WTC11 (cell line): ENCODE results near the gene OR2V2. TPM values are rescaled to one million over a fixed set of nuclear protein-coding genes. Genes with fewer than 3 reads are reported as not detected.

ENCODE experiments used
- ATAC-seq: fragments of 200-7000 bp; cut with Tn5 transposase; 2 replicates; pipeline ENCODE4 v1.10.0; 2021; ENCODE audit warnings: mild to moderate bottlenecking, moderate library complexity
- CTCF ChIA-PET: fragments of 300-600 bp; sonication (Branson Sonifier 250); formaldehyde crosslinking; loops from one replicate; lab custom pipeline; 2021; ENCODE audit warnings: antibody characterized with exemption; lab: Charles Lee
- POLR2A ChIA-PET: fragments of 350-600 bp; sonication (Branson Sonifier 250); formaldehyde crosslinking; loops from one replicate; lab custom pipeline; 2021; ENCODE audit warnings: antibody characterized with exemption; lab: Charles Lee
- DNase-seq: peaks from one replicate; pipeline ENCODE4 v3.0.0; 2021; ENCODE audit warnings: low spot score
- H3K27ac Mint-ChIP-seq: 2 replicates; pipeline ENCODE4 v1.8.0; 2021; ENCODE audit warnings: mixed read lengths
- H3K27me3 Mint-ChIP-seq: 2 replicates; pipeline ENCODE4 v1.8.0; 2021; ENCODE audit warnings: low read depth, mild to moderate bottlenecking, moderate library complexity, mixed read lengths
- H3K36me3 Mint-ChIP-seq: 2 replicates; pipeline ENCODE4 v1.8.0; 2021; ENCODE audit warnings: mixed read lengths
- H3K4me1 Mint-ChIP-seq: 2 replicates; pipeline ENCODE4 v1.8.0; 2022; ENCODE audit warnings: mixed read lengths
- H3K4me3 Mint-ChIP-seq: 2 replicates; pipeline ENCODE4 v1.8.0; 2021; ENCODE audit warnings: mild to moderate bottlenecking, moderate library complexity, mixed read lengths
- H3K9me3 Mint-ChIP-seq: 2 replicates; pipeline ENCODE4 v1.8.0; 2021; ENCODE audit warnings: mixed read lengths
- ELF4 ChIP-seq: sonication (generic); formaldehyde crosslinking; IDR thresholded peaks from 2 replicates; pipeline ENCODE4 v1.8.1; 2022; ENCODE audit warnings: low read depth, mild to moderate bottlenecking, moderate library complexity, missing genetic modification reagents
- ESRRA ChIP-seq: sonication (generic); formaldehyde crosslinking; IDR thresholded peaks from 2 replicates; pipeline ENCODE4 v1.8.1; 2022; ENCODE audit warnings: mild to moderate bottlenecking, missing genetic modification reagents, borderline replicate concordance
- FOXP1 ChIP-seq: sonication (generic); formaldehyde crosslinking; IDR thresholded peaks from 2 replicates; pipeline ENCODE4 v1.8.0; 2022; ENCODE audit warnings: missing genetic modification reagents, mild to moderate bottlenecking, moderate library complexity, borderline replicate concordance
- GABPB1 ChIP-seq: sonication (generic); formaldehyde crosslinking; IDR thresholded peaks from 2 replicates; pipeline ENCODE4 v1.8.1; 2023; ENCODE audit warnings: mild to moderate bottlenecking, missing genetic modification reagents
- IRF2 ChIP-seq: sonication (generic); formaldehyde crosslinking; IDR thresholded peaks from 2 replicates; pipeline ENCODE4 v1.8.0; 2022; ENCODE audit warnings: low read depth, missing genetic modification reagents, borderline replicate concordance
- NR3C1 ChIP-seq: sonication (generic); formaldehyde crosslinking; conservative IDR thresholded peaks from 2 replicates; pipeline ENCODE4 v1.8.1; 2023; ENCODE audit warnings: low read depth, mild to moderate bottlenecking, missing genetic modification reagents
- SMAD3 ChIP-seq: sonication (generic); formaldehyde crosslinking; IDR thresholded peaks from 2 replicates; pipeline ENCODE4 v1.8.0; 2022; ENCODE audit warnings: missing genetic modification reagents, mild to moderate bottlenecking, borderline replicate concordance
- SOX15 ChIP-seq: fragments of 250-450 bp; sonication (Bioruptor Pico); IDR thresholded peaks from 2 replicates; pipeline ENCODE4 v1.9.0; 2021; ENCODE audit warnings: mild to moderate bottlenecking
- TEAD4 ChIP-seq: sonication (generic); formaldehyde crosslinking; IDR thresholded peaks from 2 replicates; pipeline ENCODE4 v1.8.0; 2022; ENCODE audit warnings: mild to moderate bottlenecking, missing genetic modification reagents
- TP53 ChIP-seq: sonication (generic); formaldehyde crosslinking; IDR thresholded peaks from 2 replicates; pipeline ENCODE4 v1.8.1; 2023; ENCODE audit warnings: mild to moderate bottlenecking, missing genetic modification reagents
- ZBTB21 ChIP-seq: sonication (generic); formaldehyde crosslinking; IDR thresholded peaks from 2 replicates; pipeline ENCODE4 v1.8.1; 2023; ENCODE audit warnings: mild to moderate bottlenecking, missing genetic modification reagents, borderline replicate concordance
- ZNF232 ChIP-seq: sonication (generic); formaldehyde crosslinking; IDR thresholded peaks from 2 replicates; pipeline ENCODE4 v1.8.0; 2022; ENCODE audit warnings: mild to moderate bottlenecking, missing genetic modification reagents
- ZNF263 ChIP-seq: sonication (generic); formaldehyde crosslinking; IDR thresholded peaks from 2 replicates; pipeline ENCODE4 v1.8.1; 2022; ENCODE audit warnings: low read depth, mild to moderate bottlenecking, moderate library complexity, missing genetic modification reagents
- ZNF317 ChIP-seq: sonication (generic); formaldehyde crosslinking; IDR thresholded peaks from 2 replicates; pipeline ENCODE4 v1.8.1; 2023; ENCODE audit warnings: low read depth, mild to moderate bottlenecking, moderate library complexity, missing genetic modification reagents, borderline replicate concordance
- ZNF423 ChIP-seq: fragments of 250-450 bp; sonication (Bioruptor Pico); IDR thresholded peaks from 2 replicates; pipeline ENCODE4 v2.1.2; 2022; ENCODE audit warnings: mild to moderate bottlenecking, moderate library complexity
- total RNA-seq: library from RNA; stranded (reverse); gene quantifications from 3 replicates; pipeline ENCODE4 v1.2.3, GENCODE V29; 2021
- TF ChIP-seq, protein P1 (sequence below): fragments of 250-450 bp; sonication (Bioruptor Pico); IDR thresholded peaks from 2 replicates; pipeline ENCODE4 v1.9.0; 2021; ENCODE audit warnings: mild to moderate bottlenecking
- TF ChIP-seq, protein P2 (sequence below): fragments of 250-450 bp; sonication (Bioruptor Pico); IDR thresholded peaks from 2 replicates; pipeline ENCODE4 v2.1.2; 2022; ENCODE audit warnings: mild to moderate bottlenecking, moderate library complexity
- TF ChIP-seq, protein P3 (sequence below): sonication (generic); formaldehyde crosslinking; conservative IDR thresholded peaks from 2 replicates; pipeline ENCODE4 v1.8.1; 2022; ENCODE audit warnings: mild to moderate bottlenecking, missing genetic modification reagents
- TF ChIP-seq, protein P4 (sequence below): sonication (generic); formaldehyde crosslinking; IDR thresholded peaks from 2 replicates; pipeline ENCODE4 v1.8.0; 2023; ENCODE audit warnings: missing genetic modification reagents
- TF ChIP-seq, protein P5 (sequence below): sonication (generic); formaldehyde crosslinking; IDR thresholded peaks from 2 replicates; pipeline ENCODE4 v1.8.1; 2022; ENCODE audit warnings: missing genetic modification reagents, borderline replicate concordance
- TF ChIP-seq, protein P6 (sequence below): sonication (generic); formaldehyde crosslinking; IDR thresholded peaks from 2 replicates; pipeline ENCODE4 v1.8.1; 2023; ENCODE audit warnings: mild to moderate bottlenecking, missing genetic modification reagents, borderline replicate concordance

The OR2V2 gene
- total RNA-seq, 1 experiment from 2014 or later = not detected

DNA sequence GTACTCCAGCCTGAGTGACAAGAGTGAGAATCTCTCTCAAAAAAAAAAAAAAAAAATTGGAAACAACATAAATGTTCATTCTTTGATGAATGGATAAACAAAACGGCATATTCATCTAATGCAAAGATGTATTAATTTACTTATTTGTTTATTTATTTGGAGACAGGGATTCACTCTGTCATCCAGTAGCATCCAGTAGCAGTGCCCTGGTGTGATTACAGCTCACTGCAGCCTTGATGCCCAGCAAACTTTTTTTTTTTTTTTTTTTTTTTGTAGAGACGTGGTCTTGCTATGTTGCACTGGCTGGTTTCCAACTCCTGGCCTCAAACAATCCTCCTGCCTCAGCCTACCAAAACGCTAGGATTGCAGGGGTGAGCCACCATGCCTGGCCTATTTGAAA lies 24.4 kb downstream of the OR2V2 start:
- ChIA-PET POLR2A (interaction anchor here (0.6 kb wide), 1 partner anchor 35 kb away, joined by 4 read pairs; no protein-coding TSS in a partner anchor), CTCF (interaction anchor here (0.7 to 5.6 kb wide), 2 partner anchors 12 to 13 kb away, joined by 4 to 44 read pairs; no protein-coding TSS in a partner anchor)
- peaks cover 25% of the 10 kb centered on the region for H3K4me1 Mint-ChIP-seq
- peak overlapping the region; percentile 32 for H3K4me3 Mint-ChIP-seq
- H3K27me3 Mint-ChIP-seq = peaks cover 62% of the 10 kb centered on the region
- H3K36me3 Mint-ChIP-seq = no peaks in the 10 kb centered on the region
- DNase-seq (no peak), ATAC-seq (no peak)
- H3K27ac Mint-ChIP-seq = no peak overlapping the region
- TF ChIP-seq FOXP1 (CRISPR knock-in tag) (no peak), NR3C1 (CRISPR knock-in tag) (no peak), ELF4 (CRISPR knock-in tag) (no peak), ESRRA (CRISPR knock-in tag) (no peak), ZNF423 (CRISPR knock-in tag) (no peak)
- TF ChIP-seq, protein P1, sequence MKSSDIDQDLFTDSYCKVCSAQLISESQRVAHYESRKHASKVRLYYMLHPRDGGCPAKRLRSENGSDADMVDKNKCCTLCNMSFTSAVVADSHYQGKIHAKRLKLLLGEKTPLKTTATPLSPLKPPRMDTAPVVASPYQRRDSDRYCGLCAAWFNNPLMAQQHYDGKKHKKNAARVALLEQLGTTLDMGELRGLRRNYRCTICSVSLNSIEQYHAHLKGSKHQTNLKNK (CRISPR knock-in tag) = no peak
- TF ChIP-seq, protein P2, sequence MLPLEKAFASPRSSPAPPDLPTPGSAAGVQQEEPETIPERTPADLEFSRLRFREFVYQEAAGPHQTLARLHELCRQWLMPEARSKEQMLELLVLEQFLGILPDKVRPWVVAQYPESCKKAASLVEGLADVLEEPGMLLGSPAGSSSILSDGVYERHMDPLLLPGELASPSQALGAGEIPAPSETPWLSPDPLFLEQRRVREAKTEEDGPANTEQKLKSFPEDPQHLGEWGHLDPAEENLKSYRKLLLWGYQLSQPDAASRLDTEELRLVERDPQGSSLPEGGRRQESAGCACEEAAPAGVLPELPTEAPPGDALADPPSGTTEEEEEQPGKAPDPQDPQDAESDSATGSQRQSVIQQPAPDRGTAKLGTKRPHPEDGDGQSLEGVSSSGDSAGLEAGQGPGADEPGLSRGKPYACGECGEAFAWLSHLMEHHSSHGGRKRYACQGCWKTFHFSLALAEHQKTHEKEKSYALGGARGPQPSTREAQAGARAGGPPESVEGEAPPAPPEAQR = no peak
- TF ChIP-seq, protein P3, sequence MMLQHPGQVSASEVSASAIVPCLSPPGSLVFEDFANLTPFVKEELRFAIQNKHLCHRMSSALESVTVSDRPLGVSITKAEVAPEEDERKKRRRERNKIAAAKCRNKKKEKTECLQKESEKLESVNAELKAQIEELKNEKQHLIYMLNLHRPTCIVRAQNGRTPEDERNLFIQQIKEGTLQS (CRISPR knock-in tag) = no peak
- TF ChIP-seq, protein P4, sequence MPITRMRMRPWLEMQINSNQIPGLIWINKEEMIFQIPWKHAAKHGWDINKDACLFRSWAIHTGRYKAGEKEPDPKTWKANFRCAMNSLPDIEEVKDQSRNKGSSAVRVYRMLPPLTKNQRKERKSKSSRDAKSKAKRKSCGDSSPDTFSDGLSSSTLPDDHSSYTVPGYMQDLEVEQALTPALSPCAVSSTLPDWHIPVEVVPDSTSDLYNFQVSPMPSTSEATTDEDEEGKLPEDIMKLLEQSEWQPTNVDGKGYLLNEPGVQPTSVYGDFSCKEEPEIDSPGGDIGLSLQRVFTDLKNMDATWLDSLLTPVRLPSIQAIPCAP (CRISPR knock-in tag) = no peak
- no peaks in the 10 kb centered on the region for H3K9me3 Mint-ChIP-seq

DNA sequence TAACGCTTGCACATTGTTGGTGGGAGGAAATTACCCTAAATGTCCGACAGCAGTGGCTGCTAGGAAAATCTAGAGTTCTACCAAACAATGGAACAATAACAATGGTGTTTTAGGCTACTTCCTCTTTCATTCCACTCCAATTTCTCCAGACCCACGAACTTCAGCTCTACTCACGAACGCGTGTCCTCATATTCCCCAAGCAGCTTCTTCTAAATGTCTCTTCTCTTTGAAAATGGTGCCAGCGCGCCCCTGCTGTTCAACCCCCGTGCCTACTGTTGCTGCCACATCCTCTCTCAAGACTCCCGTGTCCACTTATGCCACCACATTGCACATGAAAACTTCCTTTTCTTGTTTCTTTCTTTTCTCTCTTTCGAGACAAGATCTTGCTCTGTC lies 25.6 kb downstream of the OR2V2 start:
- H3K27ac Mint-ChIP-seq = peak overlapping the region; percentile 30; the same call in 1 of the 2 replicates
- peaks cover 23% of the 10 kb centered on the region for H3K4me1 Mint-ChIP-seq
- no peak for ATAC-seq
- H3K9me3 Mint-ChIP-seq = no peaks in the 10 kb centered on the region
- POLR2A ChIA-PET = interaction anchor here (0.9 kb wide), 1 partner anchor 11 kb away, joined by 3 read pairs; no protein-coding TSS in a partner anchor
- CTCF ChIA-PET = interaction anchor here (1.0 to 5.6 kb wide), 4 partner anchors 12 to 19 kb away, joined by 3 to 44 read pairs (median 6); no protein-coding TSS in a partner anchor
- H3K4me3 Mint-ChIP-seq = peak overlapping the region; percentile 86
- H3K36me3 Mint-ChIP-seq = no peaks in the 10 kb centered on the region
- H3K27me3 Mint-ChIP-seq = peaks cover 62% of the 10 kb centered on the region
- no peak for DNase-seq
- TF ChIP-seq GABPB1 (CRISPR knock-in tag) (no peak), TP53 (CRISPR knock-in tag) (no peak), IRF2 (CRISPR knock-in tag) (no peak)
- TF ChIP-seq, protein P5, sequence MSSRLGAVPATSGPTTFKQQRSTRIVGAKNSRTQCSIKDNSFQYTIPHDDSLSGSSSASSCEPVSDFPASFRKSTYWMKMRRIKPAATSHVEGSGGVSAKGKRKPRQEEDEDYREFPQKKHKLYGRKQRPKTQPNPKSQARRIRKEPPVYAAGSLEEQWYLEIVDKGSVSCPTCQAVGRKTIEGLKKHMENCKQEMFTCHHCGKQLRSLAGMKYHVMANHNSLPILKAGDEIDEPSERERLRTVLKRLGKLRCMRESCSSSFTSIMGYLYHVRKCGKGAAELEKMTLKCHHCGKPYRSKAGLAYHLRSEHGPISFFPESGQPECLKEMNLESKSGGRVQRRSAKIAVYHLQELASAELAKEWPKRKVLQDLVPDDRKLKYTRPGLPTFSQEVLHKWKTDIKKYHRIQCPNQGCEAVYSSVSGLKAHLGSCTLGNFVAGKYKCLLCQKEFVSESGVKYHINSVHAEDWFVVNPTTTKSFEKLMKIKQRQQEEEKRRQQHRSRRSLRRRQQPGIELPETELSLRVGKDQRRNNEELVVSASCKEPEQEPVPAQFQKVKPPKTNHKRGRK (CRISPR knock-in tag) = no peak
- TF ChIP-seq, all 79 proteins: peak for 0

DNA sequence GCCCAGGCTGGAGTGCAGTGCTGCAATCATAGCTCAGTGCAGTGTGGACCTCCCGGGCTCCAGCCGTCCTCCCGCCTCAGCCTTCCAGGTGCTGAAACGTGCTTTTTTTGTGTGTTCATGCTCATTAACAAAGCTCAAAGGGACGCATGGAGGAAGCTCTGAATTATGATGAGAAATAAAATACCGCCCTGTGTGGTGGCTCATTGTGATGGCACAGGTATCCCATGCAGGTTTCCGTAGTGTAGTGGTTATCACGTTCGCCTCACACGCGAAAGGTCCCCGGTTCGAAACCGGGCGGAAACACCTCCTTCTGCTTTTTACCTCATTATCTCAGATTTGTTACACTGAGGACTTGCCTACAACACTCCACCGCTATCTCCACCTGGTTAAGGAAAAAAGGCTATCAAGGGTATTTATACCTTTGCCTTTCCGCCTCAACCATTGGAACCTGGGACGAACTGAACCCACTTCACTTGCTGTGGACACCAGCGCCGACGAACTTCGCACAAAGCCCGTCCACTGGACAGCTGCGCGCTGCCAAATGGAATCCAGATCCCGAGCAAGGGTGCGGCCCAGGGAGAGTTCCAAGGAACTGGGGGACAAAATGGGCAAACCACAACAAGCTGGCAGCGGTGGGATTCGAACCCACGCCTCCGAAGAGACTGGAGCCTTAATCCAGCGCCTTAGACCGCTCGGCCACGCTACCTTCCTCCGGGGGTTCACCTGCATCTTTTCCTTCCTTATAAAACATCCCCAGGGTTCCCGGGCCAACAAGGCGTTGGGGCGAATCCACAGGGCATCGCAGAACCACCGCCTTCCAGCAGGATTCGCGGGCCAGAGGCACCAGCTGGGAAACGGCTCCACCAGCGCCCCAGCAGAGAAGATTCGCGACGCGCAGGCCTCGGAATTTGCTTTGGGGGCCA lies 26.3 kb downstream of the OR2V2 start:
- H3K4me1 Mint-ChIP-seq = peaks cover 19% of the 10 kb centered on the region
- H3K36me3 Mint-ChIP-seq = no peaks in the 10 kb centered on the region
- DNase-seq (peak; percentile 92), ATAC-seq (peak; percentile 81)
- POLR2A ChIA-PET = interaction anchor here (0.9 kb wide), 1 partner anchor 11 kb away, joined by 3 read pairs; no protein-coding TSS in a partner anchor
- peak overlapping the region; percentile 61 for H3K27ac Mint-ChIP-seq
- H3K4me3 Mint-ChIP-seq = peak overlapping the region; percentile 86
- CTCF ChIA-PET = interaction anchor here (0.7 to 5.6 kb wide), 6 partner anchors 11 to 384 kb away, joined by 3 to 44 read pairs (median 4); no protein-coding TSS in a partner anchor
- peaks cover 3% of the 10 kb centered on the region; the same call in 1 of the 2 replicates for H3K9me3 Mint-ChIP-seq
- peaks cover 62% of the 10 kb centered on the region for H3K27me3 Mint-ChIP-seq
- TF ChIP-seq TEAD4 (CRISPR knock-in tag) (no peak), ZNF232 (no peak), ZBTB21 (no peak), ZNF317 (CRISPR knock-in tag) (no peak), ZNF423 (CRISPR knock-in tag) (no peak), SOX15 (CRISPR knock-in tag) (no peak), SMAD3 (CRISPR knock-in tag) (no peak), ZNF263 (no peak)
- TF ChIP-seq, protein P6, sequence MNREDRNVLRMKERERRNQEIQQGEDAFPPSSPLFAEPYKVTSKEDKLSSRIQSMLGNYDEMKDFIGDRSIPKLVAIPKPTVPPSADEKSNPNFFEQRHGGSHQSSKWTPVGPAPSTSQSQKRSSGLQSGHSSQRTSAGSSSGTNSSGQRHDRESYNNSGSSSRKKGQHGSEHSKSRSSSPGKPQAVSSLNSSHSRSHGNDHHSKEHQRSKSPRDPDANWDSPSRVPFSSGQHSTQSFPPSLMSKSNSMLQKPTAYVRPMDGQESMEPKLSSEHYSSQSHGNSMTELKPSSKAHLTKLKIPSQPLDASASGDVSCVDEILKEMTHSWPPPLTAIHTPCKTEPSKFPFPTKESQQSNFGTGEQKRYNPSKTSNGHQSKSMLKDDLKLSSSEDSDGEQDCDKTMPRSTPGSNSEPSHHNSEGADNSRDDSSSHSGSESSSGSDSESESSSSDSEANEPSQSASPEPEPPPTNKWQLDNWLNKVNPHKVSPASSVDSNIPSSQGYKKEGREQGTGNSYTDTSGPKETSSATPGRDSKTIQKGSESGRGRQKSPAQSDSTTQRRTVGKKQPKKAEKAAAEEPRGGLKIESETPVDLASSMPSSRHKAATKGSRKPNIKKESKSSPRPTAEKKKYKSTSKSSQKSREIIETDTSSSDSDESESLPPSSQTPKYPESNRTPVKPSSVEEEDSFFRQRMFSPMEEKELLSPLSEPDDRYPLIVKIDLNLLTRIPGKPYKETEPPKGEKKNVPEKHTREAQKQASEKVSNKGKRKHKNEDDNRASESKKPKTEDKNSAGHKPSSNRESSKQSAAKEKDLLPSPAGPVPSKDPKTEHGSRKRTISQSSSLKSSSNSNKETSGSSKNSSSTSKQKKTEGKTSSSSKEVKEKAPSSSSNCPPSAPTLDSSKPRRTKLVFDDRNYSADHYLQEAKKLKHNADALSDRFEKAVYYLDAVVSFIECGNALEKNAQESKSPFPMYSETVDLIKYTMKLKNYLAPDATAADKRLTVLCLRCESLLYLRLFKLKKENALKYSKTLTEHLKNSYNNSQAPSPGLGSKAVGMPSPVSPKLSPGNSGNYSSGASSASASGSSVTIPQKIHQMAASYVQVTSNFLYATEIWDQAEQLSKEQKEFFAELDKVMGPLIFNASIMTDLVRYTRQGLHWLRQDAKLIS (CRISPR knock-in tag) = no peak
